ENCODE measurements around the gene STAU1. TPM values are rescaled to one million over a fixed set of nuclear protein-coding genes. Genes with fewer than 3 reads are reported as not detected.

The STAU1 gene
- total RNA-seq, 1 experiment from 2014 or later = 59.1 TPM

GRCh38 chr20:49074521-49074920, 113.6 kb downstream of the STAU1 start:
- DNase-seq (ENCODE audit: low spot score) = no peak

Other genes with a start within 250 kb of the STAU1 start
- 112 and 122 TPM in 2 replicates for gene CSE1L, start 142.0 kb downstream of the STAU1 start, total RNA-seq (2014; rRNA removed; shearing (Covaris generic))
- gene DDX27, start 31.1 kb upstream of the STAU1 start, total RNA-seq (2014; rRNA removed; shearing (Covaris generic)) = 75.5 and 85.9 TPM in 2 replicates
- gene ZNFX1, start 89.7 kb upstream of the STAU1 start, total RNA-seq (2014; rRNA removed; shearing (Covaris generic)) = 26.3 and 30.5 TPM in 2 replicates